A549 treated with CORT108297 at 1 μM for 4 hours (cell line): ENCODE data around the gene TPBG. TPM values are rescaled to one million over a fixed set of nuclear protein-coding genes. Genes with fewer than 3 reads are reported as not detected.

Experiments used
- total RNA-seq: library from RNA; stranded (reverse); fragments of 200-300 nt; extraction: Qiagen RNA extraction; gene quantifications from 5 replicates; pipeline ENCODE4 v1.2.3, GENCODE V29; 2022

The TPBG gene
- 40.9 to 50.7 TPM (median 47.8 TPM) in 5 replicates for total RNA-seq

GRCh38 chr6:82363428-82364086 is at the start of gene TPBG:
TSS of gene TPBG (plus strand) at chr6:82363817. CDS start at chr6:82364962, 1,145 bp downstream.

Other genes with a start within 250 kb of the TPBG start
- 30.2 to 40.7 TPM (median 35.8 TPM) in 5 replicates for gene IBTK, start 116.1 kb upstream of the TPBG start, total RNA-seq